PC-9 (cell line): ENCODE measurements around the gene PWWP2B. TPM values are rescaled to one million over a fixed set of nuclear protein-coding genes. Genes with fewer than 3 reads are reported as not detected.
"Not testable (repeated sequence)": the region's sequence is repeated elsewhere in the genome, so short reads cannot be mapped to it uniquely, and the experiment has no call there.

Experiments
- BruUV-seq: library from RNA; stranded (reverse); fragments of 400-500 nt; replicated peaks from 2 replicates; lab custom pipeline; 2021; lab: Mats Ljungman, UMichigan
- CTCF ChIA-PET: fragments of 300-600 bp; sonication (Branson Sonifier 250); formaldehyde crosslinking; loops from one replicate; lab custom pipeline; 2022; ENCODE audit warnings: antibody characterized with exemption; lab: Charles Lee
- POLR2A ChIA-PET: fragments of 300-600 bp; sonication (Branson Sonifier 250); formaldehyde crosslinking; loops from one replicate; lab custom pipeline; 2022; ENCODE audit warnings: antibody characterized with exemption; ENCODE audit not compliant: unreplicated experiment; lab: Charles Lee
- DNase-seq, 2 experiments: peaks; one replicate each; pipeline versions ENCODE4 v3.0.0 to v3.0.0-alpha.2; 2015 to 2022; ENCODE audit warnings: mixed read lengths in 1 of 2
- H2AFZ ChIP-seq: fragments of 200-600 bp; sonication (generic); 2 replicates; pipeline ENCODE4 v1.8.1; 2017; ENCODE audit warnings: antibody characterized with exemption
- H3F3A ChIP-seq: fragments of 200-600 bp; sonication (generic); 2 replicates; pipeline ENCODE4 v1.8.1; 2017; ENCODE audit warnings: antibody characterized with exemption, mild to moderate bottlenecking, low read depth; ENCODE audit not compliant: insufficient read depth
- H3K27ac ChIP-seq: fragments of 200-600 bp; sonication (generic); 2 replicates; pipeline ENCODE4 v1.6.1; 2016; ENCODE audit warnings: mixed run types
- H3K27me3 ChIP-seq: fragments of 200-600 bp; sonication (generic); 2 replicates; pipeline ENCODE4 v1.6.1; 2016; ENCODE audit warnings: low read depth, mixed run types; ENCODE audit not compliant: insufficient read depth
- H3K36me3 ChIP-seq: fragments of 200-600 bp; sonication (generic); 2 replicates; pipeline ENCODE4 v1.6.1; 2016; ENCODE audit warnings: low read depth, mixed run types
- H3K4me1 ChIP-seq: fragments of 200-600 bp; sonication (generic); replicated peaks from 2 replicates; pipeline ENCODE4 v1.6.1; 2016; ENCODE audit warnings: mixed run types; ENCODE audit not compliant: insufficient read depth
- H3K4me2 ChIP-seq: fragments of 200-600 bp; sonication (generic); 2 replicates; pipeline ENCODE4 v1.6.1; 2017; ENCODE audit warnings: mixed run types
- H3K4me3 ChIP-seq: fragments of 200-600 bp; sonication (generic); 2 replicates; pipeline ENCODE4 v1.6.1; 2016; ENCODE audit warnings: mixed run types
- H3K79me2 ChIP-seq: fragments of 200-600 bp; sonication (generic); 2 replicates; pipeline ENCODE4 v1.6.1; 2017; ENCODE audit warnings: low read depth, mixed run types
- H3K9me2 ChIP-seq: fragments of 200-600 bp; sonication (generic); 2 replicates; pipeline ENCODE4 v1.8.1; 2017; ENCODE audit warnings: mild to moderate bottlenecking; ENCODE audit not compliant: insufficient read depth
- H3K9me3 ChIP-seq: fragments of 200-600 bp; sonication (generic); 2 replicates; pipeline ENCODE4 v1.8.1; 2016; ENCODE audit warnings: low read depth; ENCODE audit not compliant: insufficient read depth
- H4K20me1 ChIP-seq: fragments of 200-600 bp; sonication (generic); 2 replicates; pipeline ENCODE4 v1.8.1; 2017; ENCODE audit not compliant: insufficient read depth
- EZH2 ChIP-seq: fragments of 200-600 bp; sonication (generic); IDR thresholded peaks from 2 replicates; pipeline ENCODE4 v1.8.0; 2017; ENCODE audit warnings: antibody characterized with exemption, low read depth
- intact Hi-C: fragments of 100-400 bp; cut with micrococcal nuclease; formaldehyde crosslinking; loops from one replicate; pipeline ENCODE4 v1.10.0; 2022; ENCODE audit not compliant: unreplicated experiment
- total RNA-seq: library from RNA; stranded (reverse); gene quantifications from 2 replicates; pipeline ENCODE4 v1.2.3, GENCODE V29; 2021
- TF ChIP-seq, protein P1 (sequence below): fragments of 200-600 bp; sonication (generic); conservative IDR thresholded peaks from 2 replicates; pipeline ENCODE4 v1.6.1; 2017; ENCODE audit warnings: mixed run types, antibody characterized with exemption, mild to moderate bottlenecking, moderate library complexity

Gene PWWP2B
- total RNA-seq, 1 experiment from 2014 or later: 16.9 TPM

DNA sequence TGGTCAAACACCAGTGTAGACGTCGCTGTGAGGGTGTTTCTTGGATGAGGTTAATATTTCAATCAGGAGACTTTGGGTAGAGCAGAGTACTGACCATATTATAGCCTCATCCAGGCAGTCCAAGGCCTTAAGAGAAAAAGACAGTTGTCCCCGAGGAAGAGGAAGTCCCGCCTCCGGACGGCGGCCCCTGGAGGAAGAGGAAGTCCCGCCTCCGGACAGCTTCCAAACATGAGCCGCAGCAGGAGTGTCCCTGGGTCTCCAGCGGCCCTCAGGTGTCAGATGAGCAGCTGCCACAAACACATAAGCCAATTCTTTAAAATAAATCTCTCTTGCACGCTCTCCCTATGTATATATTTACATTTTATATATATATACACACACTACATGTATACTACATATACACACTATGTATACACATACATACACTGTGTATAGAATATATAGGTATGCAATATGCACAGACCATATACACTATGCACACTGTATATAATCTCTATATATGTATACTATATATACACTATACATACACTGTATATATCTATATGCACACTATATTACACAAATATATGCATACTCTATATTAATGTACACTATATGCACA is 37.5 kb downstream of the PWWP2B start:
- Histone ChIP-seq H3K4me3 (no peak overlapping the region), H2AFZ (no peak overlapping the region)

DNA sequence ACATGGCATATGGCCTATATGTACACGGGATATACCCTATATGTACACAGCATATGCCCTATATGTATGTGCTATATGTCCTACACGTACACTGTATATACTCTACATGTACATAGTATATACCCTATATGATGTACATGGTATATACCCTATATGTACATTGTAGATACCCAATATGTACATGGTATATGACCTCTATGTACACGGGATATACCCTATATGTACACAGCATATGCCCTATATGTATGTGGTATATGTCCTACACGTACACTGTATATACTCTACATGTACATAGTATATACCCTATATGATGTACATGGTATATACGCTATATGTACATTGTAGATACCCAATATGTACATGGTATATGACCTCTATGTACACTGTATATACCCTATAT is 38.3 kb downstream of the PWWP2B start:
- H3K4me1 ChIP-seq, H4K20me1 ChIP-seq, H3K27me3 ChIP-seq, H2AFZ ChIP-seq, H3K36me3 ChIP-seq, H3K4me3 ChIP-seq, intact Hi-C loops, H3K27ac ChIP-seq, H3F3A ChIP-seq, POLR2A ChIA-PET, H3K9me2 ChIP-seq, CTCF ChIA-PET, DNase-seq, H3K4me2 ChIP-seq, H3K9me3 ChIP-seq, BruUV-seq, H3K79me2 ChIP-seq: not testable (repeated sequence)

More for the DNA sequence above, 37.5 kb downstream of the PWWP2B start:
- TF ChIP-seq EZH2: no peak
- TF ChIP-seq, protein P1, sequence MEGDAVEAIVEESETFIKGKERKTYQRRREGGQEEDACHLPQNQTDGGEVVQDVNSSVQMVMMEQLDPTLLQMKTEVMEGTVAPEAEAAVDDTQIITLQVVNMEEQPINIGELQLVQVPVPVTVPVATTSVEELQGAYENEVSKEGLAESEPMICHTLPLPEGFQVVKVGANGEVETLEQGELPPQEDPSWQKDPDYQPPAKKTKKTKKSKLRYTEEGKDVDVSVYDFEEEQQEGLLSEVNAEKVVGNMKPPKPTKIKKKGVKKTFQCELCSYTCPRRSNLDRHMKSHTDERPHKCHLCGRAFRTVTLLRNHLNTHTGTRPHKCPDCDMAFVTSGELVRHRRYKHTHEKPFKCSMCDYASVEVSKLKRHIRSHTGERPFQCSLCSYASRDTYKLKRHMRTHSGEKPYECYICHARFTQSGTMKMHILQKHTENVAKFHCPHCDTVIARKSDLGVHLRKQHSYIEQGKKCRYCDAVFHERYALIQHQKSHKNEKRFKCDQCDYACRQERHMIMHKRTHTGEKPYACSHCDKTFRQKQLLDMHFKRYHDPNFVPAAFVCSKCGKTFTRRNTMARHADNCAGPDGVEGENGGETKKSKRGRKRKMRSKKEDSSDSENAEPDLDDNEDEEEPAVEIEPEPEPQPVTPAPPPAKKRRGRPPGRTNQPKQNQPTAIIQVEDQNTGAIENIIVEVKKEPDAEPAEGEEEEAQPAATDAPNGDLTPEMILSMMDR: no peak
- Histone ChIP-seq H3K9me3 (no peaks in the 10 kb centered on the region), H4K20me1 (no peaks in the 10 kb centered on the region), H3K27ac (no peak overlapping the region), H3K27me3 (no peaks in the 10 kb centered on the region), H3F3A (no peaks in the 10 kb centered on the region), H3K4me1 (no peaks in the 10 kb centered on the region), H3K79me2 (no peaks in the 10 kb centered on the region), H3K36me3 (no peaks in the 10 kb centered on the region), H3K9me2 (no peaks in the 10 kb centered on the region), H3K4me2 (no peak overlapping the region)
- CTCF ChIA-PET: no interaction called here
- intact Hi-C loops: no loop called here
- no peak for DNase-seq
- POLR2A ChIA-PET: no interaction called here
- BruUV-seq: no TSS peak

DNA sequence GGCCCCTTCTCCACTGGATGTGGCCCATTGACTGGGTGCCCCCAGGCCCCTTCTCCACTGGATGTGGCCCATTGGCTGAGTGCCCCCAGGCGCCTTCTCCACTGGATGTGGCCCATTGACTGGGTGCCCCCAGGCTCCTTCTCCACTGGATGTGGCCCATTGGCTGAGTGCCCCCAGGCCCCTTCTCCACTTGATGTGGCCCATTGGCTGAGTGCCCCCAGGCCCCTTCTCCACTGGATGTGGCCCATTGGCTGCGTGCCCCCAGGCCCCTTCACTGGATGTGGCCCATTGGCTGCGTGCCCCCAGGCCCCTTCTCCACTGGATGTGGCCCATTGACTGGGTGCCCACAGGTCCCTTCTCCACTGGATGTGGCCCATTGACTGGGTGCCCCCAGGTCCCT is 39.1 kb downstream of the PWWP2B start:
- H3K36me3 ChIP-seq, H3K27ac ChIP-seq, POLR2A ChIA-PET, intact Hi-C loops, H4K20me1 ChIP-seq, H3F3A ChIP-seq, H3K79me2 ChIP-seq, H3K4me3 ChIP-seq, H3K27me3 ChIP-seq, H3K4me2 ChIP-seq, H3K9me2 ChIP-seq, BruUV-seq, CTCF ChIA-PET, H3K9me3 ChIP-seq, H3K4me1 ChIP-seq, H2AFZ ChIP-seq, DNase-seq: not testable (repeated sequence)

DNA sequence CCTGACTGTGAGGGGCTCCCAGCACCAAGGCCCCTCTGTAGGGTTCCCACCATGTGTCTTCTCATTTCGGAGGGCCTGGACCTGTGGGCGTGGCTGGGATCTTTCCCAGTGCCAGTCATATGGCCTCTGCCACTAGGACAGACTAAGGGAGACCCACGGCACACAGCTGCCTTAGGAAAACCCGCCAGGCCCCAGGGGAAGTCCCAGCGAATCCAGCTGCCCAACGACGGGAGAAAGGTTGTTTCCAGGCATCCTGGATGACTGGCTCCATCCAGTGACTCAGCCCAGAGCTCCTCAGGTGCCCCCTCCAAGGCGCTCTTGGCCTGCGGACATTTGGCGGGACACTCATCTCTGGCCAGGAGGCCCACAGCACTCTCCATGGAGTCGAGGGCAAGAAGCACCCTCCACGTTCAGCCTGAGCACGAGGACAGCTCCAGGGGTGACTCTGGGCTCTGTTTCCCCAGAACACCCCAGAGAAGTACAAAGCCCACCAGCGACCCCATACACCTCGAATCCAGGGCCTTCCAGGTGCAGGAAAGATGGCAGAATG is 39.9 kb downstream of the PWWP2B start:
- H3K4me1 ChIP-seq: no peaks in the 10 kb centered on the region
- CTCF ChIA-PET: no interaction called here
- no peak overlapping the region for H3K4me2 ChIP-seq
- H3K27me3 ChIP-seq: no peaks in the 10 kb centered on the region
- no peak overlapping the region for H3K27ac ChIP-seq
- H2AFZ ChIP-seq: no peak overlapping the region
- no peak overlapping the region for H3K4me3 ChIP-seq
- no peaks in the 10 kb centered on the region for H3K9me3 ChIP-seq
- POLR2A ChIA-PET: no interaction called here
- no peak for DNase-seq
- H4K20me1 ChIP-seq: no peaks in the 10 kb centered on the region
- no peaks in the 10 kb centered on the region for H3K79me2 ChIP-seq
- BruUV-seq: no TSS peak
- TF ChIP-seq, protein P1: no peak
- no peak for TF ChIP-seq EZH2
- H3F3A ChIP-seq: no peaks in the 10 kb centered on the region
- intact Hi-C loops: no loop called here
- no peaks in the 10 kb centered on the region for H3K36me3 ChIP-seq
- no peaks in the 10 kb centered on the region for H3K9me2 ChIP-seq
